HG02642 (cell line): ENCODE results near the gene HAND2.

Experiments used
- ATAC-seq: cut with Tn5 transposase; IDR thresholded peaks from one replicate; pipeline ENCODE4 v1.9.1; 2021; ENCODE audit warnings: mild to moderate bottlenecking; ENCODE audit not compliant: unreplicated experiment, poor library complexity

Gene HAND2

GRCh38 chr4:173522160-173522950 is 7.7 kb downstream of the HAND2 start:
- no peak for ATAC-seq

GRCh38 chr4:173521467-173522159 is 8.4 kb downstream of the HAND2 start:
- no peak for ATAC-seq

- ATAC-seq, result no peak
These were observed 9.0 kb downstream of the HAND2 start for GRCh38 chr4:173520921-173521466.

GRCh38 chr4:173519111-173520101 is 10.6 kb downstream of the HAND2 start:
- no peak for ATAC-seq

GRCh38 chr4:173518425-173519102 is 11.5 kb downstream of the HAND2 start:
- ATAC-seq, result no peak

GRCh38 chr4:173517781-173518424 is 12.1 kb downstream of the HAND2 start:
- no peak for ATAC-seq

GRCh38 chr4:173516621-173517524 is 13.2 kb downstream of the HAND2 start:
- no peak for ATAC-seq

GRCh38 chr4:173515458-173515857 is 14.6 kb downstream of the HAND2 start:
- no peak for ATAC-seq

GRCh38 chr4:173514641-173515217 is 15.3 kb downstream of the HAND2 start:
- ATAC-seq, result no peak

GRCh38 chr4:173513651-173514050 is 16.4 kb downstream of the HAND2 start:
- no peak for ATAC-seq

GRCh38 chr4:173511787-173512361 is 18.2 kb downstream of the HAND2 start:
- ATAC-seq, result no peak

GRCh38 chr4:173509036-173510001 is 20.7 kb downstream of the HAND2 start:
- peak; percentile 40 for ATAC-seq

- ATAC-seq, result no peak
These were observed 21.5 kb downstream of the HAND2 start for GRCh38 chr4:173508386-173509035.

GRCh38 chr4:173507471-173508385 is 22.3 kb downstream of the HAND2 start:
- ATAC-seq, result no peak
